ENCODE measurements around the gene PAFAH2.

DNA sequence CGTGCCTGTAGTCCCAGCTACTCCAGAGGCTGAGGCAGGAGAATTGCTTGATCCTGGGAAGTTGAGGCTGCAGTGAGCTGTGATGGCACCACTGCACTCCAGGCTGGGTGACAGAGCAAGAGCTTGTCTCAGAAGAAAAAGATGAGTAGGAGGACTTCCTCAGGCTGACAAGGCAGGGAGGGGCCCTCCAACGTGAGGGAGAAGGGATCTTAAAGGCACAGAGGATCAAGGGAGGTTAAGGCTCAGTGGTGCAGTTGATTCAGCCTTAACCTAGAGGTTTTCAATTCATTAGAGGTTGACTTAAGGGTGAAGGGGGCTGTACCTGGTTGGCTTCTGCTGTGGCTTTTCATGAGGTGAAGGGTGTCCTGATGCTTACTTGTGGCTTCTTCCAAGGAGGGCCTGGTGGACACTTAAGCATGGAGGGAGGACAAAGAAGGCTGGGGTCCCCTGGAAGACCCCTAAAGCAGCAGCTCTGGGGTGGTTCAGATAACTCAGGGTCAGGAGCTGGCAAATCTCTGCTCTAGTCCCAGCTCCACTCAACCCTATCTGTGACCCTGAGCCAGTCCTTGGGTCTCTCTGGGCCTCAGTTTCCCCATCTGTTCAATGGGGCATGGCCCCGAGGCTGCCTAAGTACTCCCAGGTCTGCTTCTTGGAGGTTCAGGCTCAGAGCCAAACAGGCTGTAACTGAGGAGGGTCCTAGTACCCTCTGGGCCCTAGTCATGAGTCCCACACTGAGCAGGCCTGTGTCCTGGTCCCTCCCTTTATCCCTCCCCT is 30.0 kb upstream of the PAFAH2 start:
- TF ChIP-seq, protein P1, sequence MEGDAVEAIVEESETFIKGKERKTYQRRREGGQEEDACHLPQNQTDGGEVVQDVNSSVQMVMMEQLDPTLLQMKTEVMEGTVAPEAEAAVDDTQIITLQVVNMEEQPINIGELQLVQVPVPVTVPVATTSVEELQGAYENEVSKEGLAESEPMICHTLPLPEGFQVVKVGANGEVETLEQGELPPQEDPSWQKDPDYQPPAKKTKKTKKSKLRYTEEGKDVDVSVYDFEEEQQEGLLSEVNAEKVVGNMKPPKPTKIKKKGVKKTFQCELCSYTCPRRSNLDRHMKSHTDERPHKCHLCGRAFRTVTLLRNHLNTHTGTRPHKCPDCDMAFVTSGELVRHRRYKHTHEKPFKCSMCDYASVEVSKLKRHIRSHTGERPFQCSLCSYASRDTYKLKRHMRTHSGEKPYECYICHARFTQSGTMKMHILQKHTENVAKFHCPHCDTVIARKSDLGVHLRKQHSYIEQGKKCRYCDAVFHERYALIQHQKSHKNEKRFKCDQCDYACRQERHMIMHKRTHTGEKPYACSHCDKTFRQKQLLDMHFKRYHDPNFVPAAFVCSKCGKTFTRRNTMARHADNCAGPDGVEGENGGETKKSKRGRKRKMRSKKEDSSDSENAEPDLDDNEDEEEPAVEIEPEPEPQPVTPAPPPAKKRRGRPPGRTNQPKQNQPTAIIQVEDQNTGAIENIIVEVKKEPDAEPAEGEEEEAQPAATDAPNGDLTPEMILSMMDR (IDR thresholded peaks at IDR 0.05), result no peak
- TF ChIP-seq POLR2A (IDR thresholded peaks at IDR 0.05), result no peak

All from adrenal gland (tissue), 5 donors.